Head of caudate nucleus (tissue), 42 donors: ENCODE measurements around the gene MYO1G.
"Not testable (repeated sequence)": the region's sequence is repeated elsewhere in the genome, so short reads cannot be mapped to it uniquely, and the experiment has no call there.

ENCODE experiments used
- DNase-seq, 42 donors: peaks; one replicate each; pipeline versions ENCODE4 v3.0.0 to v3.0.0-alpha.2; 2020 to 2021; ENCODE audit warnings: mixed read lengths in 7 of 42
- intact Hi-C: fragments of 100-400 bp; cut with DNase I; formaldehyde crosslinking; loops from one replicate; pipeline ENCODE4 v1.15.0; 2022

The MYO1G gene

DNA sequence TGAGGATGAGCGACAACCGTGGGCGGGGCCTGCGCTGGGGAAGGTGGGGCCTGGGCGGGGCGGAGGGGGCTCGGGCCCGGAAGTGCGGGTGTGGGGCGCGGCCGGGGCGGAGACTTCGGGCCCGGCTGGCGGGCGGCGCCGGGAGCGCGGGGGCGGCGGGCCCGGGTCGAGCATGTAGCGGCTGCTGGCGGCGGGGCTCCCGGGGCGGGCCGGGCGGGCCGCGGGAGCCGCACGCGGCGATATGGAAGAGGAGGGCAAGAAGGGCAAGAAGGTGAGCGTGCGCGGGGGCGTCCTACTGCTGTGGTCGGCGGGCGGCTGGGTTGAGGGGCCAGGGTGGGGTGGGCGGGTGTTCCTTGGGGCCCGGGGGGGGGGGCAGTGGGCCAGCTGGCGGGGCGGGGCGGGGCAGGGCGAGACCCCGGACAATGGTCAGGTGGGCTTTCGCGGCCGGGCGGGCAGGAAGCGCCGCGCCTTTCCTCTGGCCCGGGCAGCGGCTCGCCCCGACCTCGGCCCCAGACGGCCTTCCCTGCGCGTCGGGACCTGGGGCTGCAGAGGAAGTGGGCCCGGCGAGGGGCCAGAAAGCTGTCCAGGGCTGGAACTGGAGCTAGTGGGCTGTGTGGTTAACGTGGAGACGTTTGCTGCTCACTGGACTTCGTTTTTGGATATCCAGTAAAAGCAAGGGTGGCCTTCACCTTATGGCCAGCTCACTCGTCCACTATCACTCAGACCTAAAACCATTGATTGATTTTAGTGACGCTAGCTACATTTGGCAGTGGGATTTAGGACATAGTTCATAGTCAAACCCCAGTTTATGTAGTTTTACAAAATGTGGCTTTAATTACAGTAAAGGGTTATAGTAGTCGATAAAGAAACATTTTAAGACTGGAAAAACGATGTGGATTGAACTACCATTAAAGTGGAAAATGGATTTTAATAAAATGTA, 21.5 kb upstream of the MYO1G start, which contains the start of gene CCM2:
TSS of gene CCM2 (plus strand) at position 109 of the 940 bp plus-strand sequence. CDS start at position 242, 133 bp downstream.
- intact Hi-C loops: loop anchor here (1.0 to 5.0 kb wide), 2 partner anchors 89 to 112 kb away; partner anchors contain the start of gene TBRG4
- peak in 13 of 42 donors; percentile 10 to 99 (median 26) for DNase-seq

DNA sequence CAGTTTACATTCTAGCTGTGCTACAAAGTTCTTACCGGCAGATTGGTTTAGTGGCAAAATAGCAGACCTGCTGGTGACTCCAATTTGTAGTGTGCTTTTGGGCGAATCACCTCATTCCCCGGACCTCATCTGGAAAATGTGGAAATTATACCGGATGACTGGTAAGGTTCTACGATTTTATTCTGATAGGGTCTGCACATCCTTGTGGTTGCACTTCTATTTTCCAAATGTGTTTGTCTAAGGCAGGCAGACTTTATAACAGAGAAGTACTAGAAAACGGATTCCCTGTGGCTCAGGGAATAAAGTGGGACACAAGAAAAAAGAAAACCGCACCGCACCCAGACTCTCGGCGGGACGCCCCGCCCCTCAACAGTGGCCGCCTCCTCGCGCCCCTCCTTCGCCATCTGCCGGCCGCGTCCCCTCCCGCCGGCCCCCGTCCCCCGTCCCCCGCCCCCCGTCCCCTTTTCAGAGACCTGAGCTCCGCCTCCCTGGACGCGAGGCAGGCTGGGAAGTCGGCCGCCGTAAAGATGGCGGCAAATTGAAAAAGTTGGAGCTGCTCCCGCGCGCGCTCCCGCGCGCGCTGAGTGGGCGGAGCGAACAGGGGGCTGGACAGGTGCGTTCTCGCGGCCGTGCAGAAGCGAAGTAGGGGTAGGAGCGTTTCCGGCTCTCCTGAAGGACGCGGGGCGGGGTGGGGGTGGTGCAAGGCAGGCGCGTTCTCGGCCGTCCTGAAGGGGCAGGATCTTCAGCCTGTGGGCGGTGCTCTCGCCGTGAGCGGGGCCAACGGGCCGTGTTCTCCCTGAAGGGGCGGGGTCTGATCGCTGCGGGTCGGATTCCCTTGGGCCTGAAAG, 20.7 kb upstream of the MYO1G start:
- DNase-seq: peak; percentile 91 to 100 (median 99)
- intact Hi-C loops: loop anchor here (1.0 to 5.0 kb wide), 2 partner anchors 90 to 113 kb away; partner anchors contain the start of gene TBRG4

- DNase-seq: no peak
- intact Hi-C loops: no loop called here
Measured at GRCh38 chr7:44998153-44998871, 19.5 kb upstream of the MYO1G start.

- DNase-seq: no peak
- intact Hi-C loops: no loop called here
Measured at GRCh38 chr7:44995555-44996493, 17.0 kb upstream of the MYO1G start.

DNA sequence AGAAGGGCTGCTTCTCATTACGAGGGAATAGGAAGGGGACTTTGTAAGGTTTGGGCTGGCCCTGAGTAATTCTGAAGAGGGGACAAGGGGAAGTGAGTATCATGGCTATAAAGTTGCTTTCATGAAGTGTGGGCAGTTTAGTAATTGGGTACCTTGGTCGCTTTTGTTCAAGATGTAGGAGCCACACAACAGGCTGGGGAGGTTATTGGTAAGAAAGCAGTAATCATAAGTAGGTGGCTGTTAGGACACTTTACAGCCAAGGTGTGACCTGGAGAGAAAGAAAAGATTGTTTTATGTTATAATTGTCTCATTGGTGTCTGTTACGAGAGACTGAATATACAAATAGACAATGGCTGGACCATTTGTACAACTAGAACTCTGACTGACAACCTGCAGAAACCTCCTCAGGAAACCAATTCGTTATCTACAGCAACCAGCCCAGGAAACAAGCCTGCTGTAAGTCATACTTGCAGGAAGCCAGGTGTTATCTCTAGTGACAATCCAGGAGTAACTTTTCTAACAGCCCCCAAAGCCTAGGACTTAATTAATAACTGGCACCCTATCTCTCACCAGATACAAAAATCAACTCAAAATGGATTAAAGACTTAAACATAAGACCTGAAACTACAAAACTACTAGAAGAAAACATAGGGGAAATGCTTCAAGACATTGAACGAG, 16.2 kb upstream of the MYO1G start:
- intact Hi-C loops: no loop called here
- no peak for DNase-seq

- DNase-seq, intact Hi-C loops: not testable (repeated sequence)
Measured at GRCh38 chr7:44992004-44992795, 13.4 kb upstream of the MYO1G start.

DNA sequence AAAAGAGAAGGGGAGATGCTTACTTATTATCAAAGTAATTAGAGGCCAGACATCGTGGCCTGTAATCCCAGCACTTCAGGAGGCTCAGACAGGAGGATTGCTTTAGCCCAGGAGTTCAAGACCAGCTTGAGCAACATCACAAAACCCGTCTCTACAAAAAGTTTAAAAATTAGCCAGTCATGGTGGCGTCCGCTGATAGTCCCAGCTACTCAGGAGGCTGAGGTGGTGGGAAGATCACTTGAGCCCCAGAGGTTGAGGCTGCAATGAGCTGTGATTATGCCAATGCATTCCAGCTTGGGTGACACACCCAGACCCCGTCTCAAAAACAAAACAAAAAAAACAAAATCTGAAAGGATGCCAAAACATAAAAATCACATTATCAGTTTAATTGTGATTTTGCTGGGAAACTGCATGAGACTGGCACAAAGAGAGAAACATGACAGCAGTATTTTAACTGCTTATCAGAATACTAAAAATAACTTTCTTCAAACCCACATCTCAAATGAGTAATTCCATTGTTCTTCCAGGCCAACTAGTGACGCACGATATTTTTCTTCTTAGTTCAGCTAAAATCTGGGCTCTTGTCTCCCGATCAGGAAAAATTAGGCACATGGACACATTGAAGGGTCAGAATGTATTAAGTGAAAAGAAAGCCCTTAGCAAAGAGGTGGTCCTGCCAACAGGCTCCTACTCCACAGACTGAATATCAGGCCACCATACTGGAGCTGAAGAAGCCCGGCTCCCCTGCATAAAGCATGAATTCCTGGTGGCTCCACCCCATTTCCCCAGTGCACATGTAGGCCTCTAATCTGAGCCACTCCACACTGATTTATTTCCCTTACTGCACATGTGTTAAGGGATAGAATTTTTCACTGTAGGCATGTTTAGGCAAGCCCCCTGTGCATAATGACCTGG, 11.6 kb upstream of the MYO1G start:
- intact Hi-C loops: no loop called here

GRCh38 chr7:44989132-44989531, 10.3 kb upstream of the MYO1G start:
- intact Hi-C loops: loop anchor here (10.0 kb wide), 2 partner anchors 104 to 404 kb away; partner anchors contain the start of genes PURB and TMED4

More for the DNA sequence above, 11.6 kb upstream of the MYO1G start:
- peak in 11 of 42 donors; percentile 18 to 59 (median 35) for DNase-seq

DNA sequence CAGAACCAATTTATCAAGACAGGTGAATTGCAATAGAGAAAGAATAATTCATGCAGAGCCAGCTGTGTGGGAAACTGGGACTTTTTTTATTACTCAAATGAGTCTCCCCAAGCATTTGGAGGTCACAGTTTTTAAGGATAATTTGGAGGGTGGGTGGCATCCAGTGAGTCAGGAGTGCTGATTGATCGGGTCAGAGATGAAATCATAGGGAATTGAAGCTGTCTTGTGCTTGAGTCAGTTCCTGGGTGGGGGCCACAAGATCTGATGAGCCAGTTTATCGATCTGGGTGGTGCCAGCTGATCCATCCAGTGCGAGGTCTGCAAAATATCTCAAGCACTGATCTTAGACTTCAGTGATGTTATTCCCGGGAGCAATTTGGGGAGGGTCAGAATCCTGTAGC, 9.9 kb upstream of the MYO1G start:
- peak in 7 of 42 donors; percentile 21 to 67 (median 34) for DNase-seq
- intact Hi-C loops: loop anchor here (10.0 kb wide), 2 partner anchors 104 to 404 kb away; partner anchors contain the start of genes PURB and TMED4

More at GRCh38 chr7:44989132-44989531, 10.3 kb upstream of the MYO1G start:
- no peak for DNase-seq

DNA sequence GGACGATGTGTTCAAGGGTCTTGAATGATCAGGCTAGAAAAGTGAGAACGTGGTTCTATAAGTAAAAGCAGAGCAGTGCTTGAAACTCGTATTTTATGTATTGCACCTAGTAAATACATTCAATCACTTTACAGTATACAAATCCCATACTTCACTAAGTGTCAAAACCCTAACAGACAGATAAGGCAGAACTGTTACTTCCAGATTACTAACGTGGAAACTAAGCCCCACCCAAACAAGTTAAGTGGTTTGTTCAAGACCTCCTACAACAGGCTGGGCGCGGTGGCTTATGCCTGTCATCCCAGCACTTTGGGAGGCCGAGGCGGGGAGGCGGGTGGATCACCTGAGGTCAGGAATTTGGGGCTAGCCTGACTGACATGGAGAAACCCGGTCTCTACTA, 9.2 kb upstream of the MYO1G start:
- intact Hi-C loops: loop anchor here (10.0 kb wide), 2 partner anchors 103 to 403 kb away; partner anchors contain the start of genes PURB and TMED4
- DNase-seq: no peak

GRCh38 chr7:44987457-44987856, 8.6 kb upstream of the MYO1G start:
- intact Hi-C loops: loop anchor here (10.0 kb wide), 2 partner anchors 103 to 403 kb away; partner anchors contain the start of genes PURB and TMED4

DNA sequence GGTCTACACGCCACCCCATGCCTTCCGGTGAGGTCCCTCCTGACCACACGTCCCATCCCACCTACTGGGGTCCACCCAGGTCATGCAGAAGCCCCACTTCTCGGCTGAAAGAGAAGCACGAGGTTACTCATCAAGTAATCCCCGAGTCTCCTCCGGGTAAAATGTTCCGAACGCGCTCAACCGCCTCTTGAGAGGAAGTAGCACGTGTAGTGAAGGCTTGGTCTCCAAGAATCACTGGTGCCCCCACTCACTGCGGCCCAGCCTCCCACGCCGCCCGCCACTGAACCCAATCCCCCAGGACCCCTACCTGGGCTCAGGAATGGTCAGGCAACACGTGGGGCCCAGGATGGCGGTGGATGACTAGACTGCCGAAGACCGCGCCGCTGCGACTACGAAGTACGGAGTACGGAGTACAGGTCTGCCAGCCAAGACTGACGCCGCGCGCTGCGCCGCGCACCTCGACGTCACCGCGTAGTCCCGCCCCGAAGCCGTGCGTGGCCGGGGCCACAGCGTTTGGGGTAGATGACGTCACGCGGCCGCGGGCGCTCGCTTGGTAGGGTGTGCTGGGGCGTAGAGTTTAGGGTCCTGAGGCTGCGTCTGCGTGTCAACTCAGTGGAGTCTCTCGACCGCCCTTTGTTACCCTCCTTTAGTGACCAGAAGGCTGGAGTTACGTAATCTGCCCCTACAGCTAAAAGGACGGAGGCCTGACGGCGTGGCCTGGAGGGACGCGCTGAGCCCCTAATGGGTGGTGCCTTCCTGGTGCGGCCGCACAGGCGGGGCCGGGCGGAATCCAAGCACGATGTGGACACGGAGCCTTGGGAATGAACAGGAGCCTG, 7.6 kb upstream of the MYO1G start:
- intact Hi-C loops: loop anchor here (10.0 kb wide), 2 partner anchors 102 to 402 kb away; partner anchors contain the start of genes PURB and TMED4
- peak; percentile 77 to 97 (median 94) for DNase-seq

More at GRCh38 chr7:44987457-44987856, 8.6 kb upstream of the MYO1G start:
- no peak for DNase-seq

GRCh38 chr7:44985900-44986217, 7.0 kb upstream of the MYO1G start:
- intact Hi-C loops: loop anchor here (10.0 kb wide), 2 partner anchors 101 to 401 kb away; partner anchors contain the start of genes PURB and TMED4
- DNase-seq: peak in 2 of 42 donors; percentile 15 to 24
